ENCODE results near the gene AGRP.
A peak's percentile ranks its signal among the peaks of the same experiment; 100 is the strongest.
"Not testable (repeated sequence)": the region's sequence is repeated elsewhere in the genome, so short reads cannot be mapped to it uniquely, and the experiment has no call there.

The AGRP gene

DNA sequence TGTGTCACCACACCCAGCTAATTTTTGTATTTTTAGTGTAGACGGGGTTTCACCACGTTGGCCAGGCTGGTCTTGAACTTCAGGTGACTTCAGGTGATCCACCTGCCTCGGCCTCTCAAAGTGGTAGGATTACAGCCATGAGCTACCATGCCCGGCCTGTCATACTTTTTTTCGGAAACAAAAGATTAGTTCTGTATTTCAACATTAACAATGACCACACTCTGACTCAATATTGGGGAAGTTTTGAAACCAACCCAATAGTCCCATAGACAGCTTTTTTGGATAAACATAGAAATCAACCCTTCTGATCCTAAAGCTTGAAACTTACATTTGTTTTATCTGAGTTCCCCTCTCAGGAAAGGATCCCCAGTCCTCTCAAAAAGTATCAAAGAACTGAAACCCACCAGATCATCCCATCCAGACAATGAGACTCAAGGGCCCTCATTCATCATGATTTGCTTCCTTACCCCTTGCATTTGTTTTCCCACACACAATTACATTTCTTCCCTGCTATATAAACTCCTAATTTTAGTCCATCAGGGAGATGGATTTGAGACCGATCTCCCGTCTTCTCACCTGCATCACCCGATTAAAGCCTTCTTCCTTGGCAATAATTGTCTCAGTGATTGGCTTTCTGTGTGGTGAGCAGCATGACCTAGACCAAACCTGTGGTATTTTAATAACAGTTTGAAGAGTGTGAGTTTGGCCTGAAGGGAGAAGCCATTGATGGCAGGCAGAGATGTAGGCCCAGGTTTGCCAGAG is 7.2 kb upstream of the AGRP start:
- Histone ChIP-seq H3K4ac (ENCODE audit: low read depth, low read length) (no peak overlapping the region), H4K5ac (ENCODE audit: low read length) (no peak overlapping the region), H3K56ac (ENCODE audit: low read length) (no peak overlapping the region), H3K79me2 (ENCODE audit: control insufficient read depth, insufficient read depth, low read length) (no peaks in the 10 kb centered on the region), H3K4me3 (ENCODE audit: low read length) (no peak overlapping the region), H3K36me3 (ENCODE audit: control insufficient read depth, insufficient read depth, low read length) (no peaks in the 10 kb centered on the region), H2BK5ac (ENCODE audit: low read length) (no peak overlapping the region), H3K23ac (ENCODE audit: low read length) (no peak overlapping the region), H4K8ac (ENCODE audit: low read depth, low read length) (no peak overlapping the region), H3K27me3 (ENCODE audit: insufficient read depth, low read length, poor library complexity) (peaks cover 6% of the 10 kb centered on the region), H2AK5ac (ENCODE audit: low read length) (no peak overlapping the region), H3K27ac (ENCODE audit: low read depth, low read length) (no peak overlapping the region), H2BK120ac (ENCODE audit: low read depth, low read length) (no peak overlapping the region), H3K4me2 (ENCODE audit: low read length) (no peak overlapping the region), H3K9ac (ENCODE audit: low read length) (no peak overlapping the region), H3K18ac (ENCODE audit: low read length) (no peak overlapping the region), H3K79me1 (ENCODE audit: low read length) (no peaks in the 10 kb centered on the region), H2BK15ac (replicated peaks; ENCODE audit: low read depth) (no peak overlapping the region), H3K4me1 (ENCODE audit: control insufficient read depth, low read depth, low read length) (peaks cover 5% of the 10 kb centered on the region)
- DNase-seq: no peak
- no CpG with 5 or more reads among the region's 8 CpGs for WGBS (ENCODE audit: extremely low coverage, insufficient coverage, low lambda C conversion rate)

- Histone ChIP-seq H3K4me3 (ENCODE audit: low read length) (no peak overlapping the region), H3K56ac (ENCODE audit: low read length) (peak overlapping the region; percentile 68), H2AK5ac (ENCODE audit: low read length) (peak overlapping the region; percentile 10), H2BK5ac (ENCODE audit: low read length) (peak overlapping the region; percentile 38), H2BK120ac (ENCODE audit: low read depth, low read length) (no peak overlapping the region), H3K27ac (ENCODE audit: low read depth, low read length) (no peak overlapping the region), H2BK15ac (replicated peaks; ENCODE audit: low read depth) (no peak overlapping the region), H3K4me2 (ENCODE audit: low read length) (no peak overlapping the region), H3K23ac (ENCODE audit: low read length) (no peak overlapping the region), H3K27me3 (ENCODE audit: insufficient read depth, low read length, poor library complexity) (peaks cover 6% of the 10 kb centered on the region), H3K4me1 (ENCODE audit: control insufficient read depth, low read depth, low read length) (peaks cover 5% of the 10 kb centered on the region), H4K8ac (ENCODE audit: low read depth, low read length) (no peak overlapping the region), H3K4ac (ENCODE audit: low read depth, low read length) (no peak overlapping the region), H3K36me3 (ENCODE audit: control insufficient read depth, insufficient read depth, low read length) (no peaks in the 10 kb centered on the region), H3K9ac (ENCODE audit: low read length) (peak overlapping the region; percentile 34), H3K79me2 (ENCODE audit: control insufficient read depth, insufficient read depth, low read length) (no peaks in the 10 kb centered on the region), H3K79me1 (ENCODE audit: low read length) (no peaks in the 10 kb centered on the region), H4K5ac (ENCODE audit: low read length) (peak overlapping the region; percentile 33), H3K18ac (ENCODE audit: low read length) (no peak overlapping the region)
- peak; percentile 14 for DNase-seq
- no CpG with 5 or more reads among the region's 4 CpGs for WGBS (ENCODE audit: extremely low coverage, insufficient coverage, low lambda C conversion rate)
These were observed 6.2 kb upstream of the AGRP start for GRCh38 chr16:67489401-67490083.

DNA sequence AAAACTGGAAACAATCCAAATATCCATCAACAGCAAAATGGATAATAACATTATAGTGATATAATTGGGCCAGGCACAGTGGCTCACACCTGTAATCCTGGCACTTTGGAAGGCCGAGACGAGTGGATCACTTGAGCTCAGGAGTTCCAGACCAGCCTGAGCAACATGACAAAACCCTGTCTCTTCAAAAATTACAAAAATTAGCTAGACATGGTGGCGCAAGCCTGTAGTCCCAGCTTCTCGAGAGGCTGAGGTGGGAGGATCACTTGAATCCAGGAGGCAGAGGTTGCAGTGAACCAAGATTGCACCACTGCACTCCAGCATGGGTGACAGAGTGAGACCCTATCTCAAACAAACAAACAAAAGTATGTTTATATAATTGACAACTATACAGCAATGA is 4.2 kb upstream of the AGRP start:
- H3K36me3 ChIP-seq (ENCODE audit: control insufficient read depth, insufficient read depth, low read length); H3K4me1 ChIP-seq (ENCODE audit: control insufficient read depth, low read depth, low read length); H3K27me3 ChIP-seq (ENCODE audit: insufficient read depth, low read length, poor library complexity); H4K5ac ChIP-seq (ENCODE audit: low read length); DNase-seq; H3K4me3 ChIP-seq (ENCODE audit: low read length); H3K79me2 ChIP-seq (ENCODE audit: control insufficient read depth, insufficient read depth, low read length); H4K8ac ChIP-seq (ENCODE audit: low read depth, low read length); H3K4me2 ChIP-seq (ENCODE audit: low read length); H3K23ac ChIP-seq (ENCODE audit: low read length); H2AK5ac ChIP-seq (ENCODE audit: low read length); H3K27ac ChIP-seq (ENCODE audit: low read depth, low read length); H2BK15ac ChIP-seq (replicated peaks; ENCODE audit: low read depth); H2BK5ac ChIP-seq (ENCODE audit: low read length); H3K18ac ChIP-seq (ENCODE audit: low read length); H2BK120ac ChIP-seq (ENCODE audit: low read depth, low read length); H3K56ac ChIP-seq (ENCODE audit: low read length); H3K4ac ChIP-seq (ENCODE audit: low read depth, low read length); H3K79me1 ChIP-seq (ENCODE audit: low read length); H3K9ac ChIP-seq (ENCODE audit: low read length): not testable (repeated sequence)
- no CpG with 5 or more reads among the region's 4 CpGs for WGBS (ENCODE audit: extremely low coverage, insufficient coverage, low lambda C conversion rate)

DNA sequence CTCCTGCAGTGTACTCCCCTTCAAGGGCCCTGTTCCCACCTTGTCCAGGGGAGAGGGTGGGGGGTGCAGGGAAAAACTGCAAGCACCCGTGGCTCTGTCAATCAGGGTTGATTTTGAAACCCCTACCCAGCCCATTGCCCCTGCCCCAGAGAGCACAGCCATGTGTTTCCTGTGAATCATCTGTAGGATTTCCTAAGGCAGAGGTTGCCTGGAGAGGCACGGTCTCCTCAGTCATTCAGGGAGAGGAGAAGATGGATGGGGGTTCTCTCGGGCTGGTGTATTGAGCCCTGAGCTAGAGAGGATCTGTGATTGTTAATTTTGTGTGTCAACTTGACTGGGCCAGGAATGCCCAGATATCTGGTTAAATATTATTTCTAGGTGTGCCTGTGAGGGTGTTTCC is 3.5 kb upstream of the AGRP start:
- no peak overlapping the region for H2BK120ac ChIP-seq (ENCODE audit: low read depth, low read length)
- no peak overlapping the region for H3K27ac ChIP-seq (ENCODE audit: low read depth, low read length)
- no peak overlapping the region for H3K23ac ChIP-seq (ENCODE audit: low read length)
- no peaks in the 10 kb centered on the region for H3K79me2 ChIP-seq (ENCODE audit: control insufficient read depth, insufficient read depth, low read length)
- no peak overlapping the region for H3K9ac ChIP-seq (ENCODE audit: low read length)
- H3K4ac ChIP-seq (ENCODE audit: low read depth, low read length): no peak overlapping the region
- H2AK5ac ChIP-seq (ENCODE audit: low read length): no peak overlapping the region
- H3K18ac ChIP-seq (ENCODE audit: low read length): no peak overlapping the region
- H2BK15ac ChIP-seq (replicated peaks; ENCODE audit: low read depth): no peak overlapping the region
- H4K5ac ChIP-seq (ENCODE audit: low read length): no peak overlapping the region
- no peaks in the 10 kb centered on the region for H3K79me1 ChIP-seq (ENCODE audit: low read length)
- no CpG with 5 or more reads among the region's 3 CpGs for whole genome bisulfite sequencing (ENCODE audit: extremely low coverage, insufficient coverage, low lambda C conversion rate)
- no peaks in the 10 kb centered on the region for H3K36me3 ChIP-seq (ENCODE audit: control insufficient read depth, insufficient read depth, low read length)
- no peak overlapping the region for H3K4me3 ChIP-seq (ENCODE audit: low read length)
- peaks cover 5% of the 10 kb centered on the region for H3K4me1 ChIP-seq (ENCODE audit: control insufficient read depth, low read depth, low read length)
- no peak overlapping the region for H3K4me2 ChIP-seq (ENCODE audit: low read length)
- no peak for DNase-seq
- H4K8ac ChIP-seq (ENCODE audit: low read depth, low read length): no peak overlapping the region
- no peak overlapping the region for H3K56ac ChIP-seq (ENCODE audit: low read length)
- H2BK5ac ChIP-seq (ENCODE audit: low read length): no peak overlapping the region
- H3K27me3 ChIP-seq (ENCODE audit: insufficient read depth, low read length, poor library complexity): peaks cover 6% of the 10 kb centered on the region

DNA sequence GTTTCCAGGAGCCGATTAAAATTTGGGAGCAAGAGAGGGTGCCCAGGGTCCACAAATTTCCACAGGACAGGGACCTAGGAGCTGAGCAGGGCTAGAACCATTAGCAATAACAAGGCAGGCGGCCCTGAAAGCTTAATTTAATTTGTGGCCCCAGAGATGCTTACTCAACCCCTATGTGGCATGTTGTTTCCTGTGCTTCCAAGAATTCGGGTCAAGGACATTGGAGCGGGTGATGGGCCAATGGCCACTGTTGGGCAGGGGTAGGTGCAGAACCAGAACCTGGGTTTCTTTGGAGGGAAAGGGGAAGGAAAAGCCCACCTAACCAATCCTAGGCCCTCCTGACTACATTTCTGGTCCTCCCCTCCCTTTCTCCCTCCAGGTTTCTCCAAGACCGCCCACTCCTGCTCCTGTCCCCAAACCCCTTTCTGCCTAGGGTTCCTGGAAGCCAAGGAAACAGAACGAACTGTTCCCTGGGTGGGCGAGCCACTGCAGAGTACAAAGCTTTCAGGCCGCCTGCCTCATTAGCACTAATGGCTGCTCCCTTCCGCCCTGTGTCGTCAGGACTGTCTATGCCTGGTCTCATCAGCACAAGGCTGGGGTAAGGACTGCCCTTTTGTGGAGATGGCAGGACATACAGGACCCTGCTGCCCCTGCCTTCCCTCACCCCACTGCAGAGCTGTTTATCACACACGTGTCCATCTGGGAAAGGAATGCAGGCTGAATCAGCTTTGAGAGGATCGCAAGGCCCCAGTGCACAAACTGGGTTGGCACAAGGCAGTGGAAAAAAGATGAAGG is 581 bp upstream of the AGRP start:
- Histone ChIP-seq H3K4me3 (ENCODE audit: low read length) (no peak overlapping the region), H3K56ac (ENCODE audit: low read length) (no peak overlapping the region)
- no CpG with 5 or more reads among the region's 12 CpGs for WGBS (ENCODE audit: extremely low coverage, insufficient coverage, low lambda C conversion rate)

More for the DNA sequence above, 581 bp upstream of the AGRP start:
- no peak overlapping the region for H3K23ac ChIP-seq (ENCODE audit: low read length)
- H3K27me3 ChIP-seq (ENCODE audit: insufficient read depth, low read length, poor library complexity): no peaks in the 10 kb centered on the region
- DNase-seq: no peak
- H2BK15ac ChIP-seq (replicated peaks; ENCODE audit: low read depth): no peak overlapping the region
- no peaks in the 10 kb centered on the region for H3K36me3 ChIP-seq (ENCODE audit: control insufficient read depth, insufficient read depth, low read length)
- no peak overlapping the region for H4K8ac ChIP-seq (ENCODE audit: low read depth, low read length)
- no peaks in the 10 kb centered on the region for H3K4me1 ChIP-seq (ENCODE audit: control insufficient read depth, low read depth, low read length)
- no peak overlapping the region for H3K9ac ChIP-seq (ENCODE audit: low read length)
- H3K27ac ChIP-seq (ENCODE audit: low read depth, low read length): no peak overlapping the region
- no peak overlapping the region for H2BK5ac ChIP-seq (ENCODE audit: low read length)
- H3K18ac ChIP-seq (ENCODE audit: low read length): no peak overlapping the region
- H4K5ac ChIP-seq (ENCODE audit: low read length): no peak overlapping the region
- H2BK120ac ChIP-seq (ENCODE audit: low read depth, low read length): no peak overlapping the region
- H2AK5ac ChIP-seq (ENCODE audit: low read length): no peak overlapping the region
- H3K4ac ChIP-seq (ENCODE audit: low read depth, low read length): no peak overlapping the region
- peaks cover 2% of the 10 kb centered on the region for H3K79me2 ChIP-seq (ENCODE audit: control insufficient read depth, insufficient read depth, low read length)
- peaks cover 2% of the 10 kb centered on the region for H3K79me1 ChIP-seq (ENCODE audit: low read length)
- H3K4me2 ChIP-seq (ENCODE audit: low read length): no peak overlapping the region

Data from mesendoderm (in vitro differentiated cells).